Esophagus squamous epithelium (tissue), 5 donors: ENCODE measurements around the gene PDRG1. TPM values are rescaled to one million over a fixed set of nuclear protein-coding genes. Genes with fewer than 3 reads are reported as not detected.
"Not testable (repeated sequence)": the region's sequence is repeated elsewhere in the genome, so short reads cannot be mapped to it uniquely, and the experiment has no call there.

Experiments
- DNase-seq: peaks from one replicate; lab custom pipeline; 2025; lab: John Stamatoyannopoulos, UW
- H3K27ac ChIP-seq, 4 donors: fragments of 200-600 bp; sonication (generic); one replicate each; pipeline ENCODE4 v1.5.1; 2016 to 2019; ENCODE audit warnings: mild to moderate bottlenecking in 1 of 4
- H3K27me3 ChIP-seq, 4 donors: fragments of 200-600 bp; sonication (generic); 1 replicate in 3 of 4; 2 replicates in 1 of 4; pipeline versions ENCODE4 v1.5.1 to v1.6.0; 2017 to 2021; ENCODE audit warnings: antibody characterized with exemption in 1 of 4
- H3K36me3 ChIP-seq, 3 donors: fragments of 200-600 bp; sonication (generic); one replicate each; pipeline ENCODE4 v1.5.1; 2016 to 2019
- H3K4me1 ChIP-seq, 3 donors: fragments of 200-600 bp; sonication (generic); one replicate each; pipeline ENCODE4 v1.5.1; 2017 to 2019
- H3K4me3 ChIP-seq, 4 donors: fragments of 200-600 bp; sonication (generic); 1 replicate in 3 of 4; 2 replicates in 1 of 4; pipeline ENCODE4 v1.5.1; 2016 to 2019; ENCODE audit warnings: mild to moderate bottlenecking in 2 of 4, moderate library complexity in 1 of 4
- H3K9me3 ChIP-seq, 3 donors: fragments of 200-600 bp; sonication (generic); one replicate each; pipeline ENCODE4 v1.5.1; 2016 to 2019
- POLR2A ChIP-seq, 4 donors: fragments of 450-650 bp; IDR thresholded peaks; one replicate each; pipeline ENCODE4 v1.6.1; 2017; ENCODE audit warnings: antibody characterized with exemption in 4 of 4, mild to moderate bottlenecking in 4 of 4, moderate library complexity in 3 of 4
- WGBS, 2 donors: methylation state at CpG; one replicate each; pipeline ENCODE4 v1.1.5; 2018; 5-methylcytosine and 5-hydroxymethylcytosine counted together
- intact Hi-C: fragments of 100-400 bp; cut with DNase I; formaldehyde crosslinking; loops from one replicate; pipeline ENCODE4 v1.15.0; 2022
- total RNA-seq, 4 donors: library from RNA; depleted of rRNA; stranded (reverse); fragments of >200 nt; gene quantifications; one replicate each; pipeline ENCODE4 v1.1.0, GENCODE V29; 2016
- TF ChIP-seq, protein P1 (sequence below), 6 experiments: fragments of 450-650 bp in 4 of 6; fragments of 200-600 bp in 2 of 6; sonication (generic) in 2 of 6; IDR thresholded peaks; one replicate each; pipeline ENCODE4 v1.5.1; 2016 to 2019; ENCODE audit warnings: antibody characterized with exemption in 6 of 6, mild to moderate bottlenecking in 4 of 6, moderate library complexity in 4 of 6
- donor health status: DM: yes; HTN: yes; CAD: no.

Gene PDRG1
- total RNA-seq, 4 donors from 2014 or later = 6.6 to 14.8 (median 11.1) TPM

DNA sequence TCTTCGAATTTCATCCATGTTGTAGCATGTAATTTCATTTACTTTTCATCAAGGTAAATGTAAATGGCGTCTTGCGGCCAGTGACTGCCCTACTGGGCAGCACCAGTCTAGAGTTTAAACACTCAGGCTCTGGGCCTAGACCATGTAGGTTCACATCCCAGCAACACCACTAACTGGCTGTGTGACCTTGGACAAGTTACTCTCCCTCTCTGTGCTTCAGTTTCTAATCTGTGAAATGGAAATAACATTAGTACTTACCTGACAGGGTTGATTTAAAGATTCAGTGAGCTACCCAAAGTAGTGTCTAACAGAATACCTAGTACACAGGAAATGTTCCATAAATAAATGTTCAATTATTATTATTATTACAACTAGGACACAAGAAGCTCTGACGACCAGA lies 29.3 kb downstream of the PDRG1 start:
- TF ChIP-seq, protein P1, sequence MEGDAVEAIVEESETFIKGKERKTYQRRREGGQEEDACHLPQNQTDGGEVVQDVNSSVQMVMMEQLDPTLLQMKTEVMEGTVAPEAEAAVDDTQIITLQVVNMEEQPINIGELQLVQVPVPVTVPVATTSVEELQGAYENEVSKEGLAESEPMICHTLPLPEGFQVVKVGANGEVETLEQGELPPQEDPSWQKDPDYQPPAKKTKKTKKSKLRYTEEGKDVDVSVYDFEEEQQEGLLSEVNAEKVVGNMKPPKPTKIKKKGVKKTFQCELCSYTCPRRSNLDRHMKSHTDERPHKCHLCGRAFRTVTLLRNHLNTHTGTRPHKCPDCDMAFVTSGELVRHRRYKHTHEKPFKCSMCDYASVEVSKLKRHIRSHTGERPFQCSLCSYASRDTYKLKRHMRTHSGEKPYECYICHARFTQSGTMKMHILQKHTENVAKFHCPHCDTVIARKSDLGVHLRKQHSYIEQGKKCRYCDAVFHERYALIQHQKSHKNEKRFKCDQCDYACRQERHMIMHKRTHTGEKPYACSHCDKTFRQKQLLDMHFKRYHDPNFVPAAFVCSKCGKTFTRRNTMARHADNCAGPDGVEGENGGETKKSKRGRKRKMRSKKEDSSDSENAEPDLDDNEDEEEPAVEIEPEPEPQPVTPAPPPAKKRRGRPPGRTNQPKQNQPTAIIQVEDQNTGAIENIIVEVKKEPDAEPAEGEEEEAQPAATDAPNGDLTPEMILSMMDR (IDR thresholded peaks at IDR 0.05) = no peak
- no peak for TF ChIP-seq POLR2A (IDR thresholded peaks at IDR 0.05)
- no peaks in the 10 kb centered on the region for H3K36me3 ChIP-seq
- peaks cover 5 to 31% (median 10%) of the 10 kb centered on the region in 3 donors for H3K4me1 ChIP-seq
- no peak overlapping the region for H3K4me3 ChIP-seq
- H3K9me3 ChIP-seq = no peaks in the 10 kb centered on the region
- WGBS, 2 donors = 76 to 77% methylated on average over 4 of the region's 4 CpGs
- DNase-seq = no peak
- peaks cover 0 to 33% (median 0%) of the 10 kb centered on the region in 4 donors for H3K27me3 ChIP-seq
- intact Hi-C loops = no loop called here
- H3K27ac ChIP-seq = no peak overlapping the region

DNA sequence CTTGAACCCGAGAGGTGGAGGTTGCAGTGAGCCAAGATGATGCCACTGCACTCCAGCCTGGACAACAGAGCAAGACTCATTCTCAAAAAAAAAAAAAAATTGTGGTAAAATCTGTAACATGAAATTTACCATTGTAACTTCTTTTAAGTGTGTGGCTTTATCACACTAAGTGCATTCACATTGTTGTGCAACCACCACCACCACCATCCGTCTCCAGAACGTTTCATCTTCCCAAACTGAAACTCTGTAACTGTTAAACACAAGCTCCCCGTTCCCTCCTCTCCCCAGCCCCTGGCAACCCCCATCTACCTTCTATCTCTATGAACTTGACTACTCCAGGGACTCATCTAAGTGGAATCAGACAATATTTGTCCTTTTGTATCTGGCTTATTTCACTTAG lies 29.7 kb downstream of the PDRG1 start:
- Histone ChIP-seq H3K4me3 (no peak overlapping the region), H3K36me3 (no peaks in the 10 kb centered on the region), H3K27ac (no peak overlapping the region), H3K9me3 (no peaks in the 10 kb centered on the region), H3K4me1 (peaks cover 5 to 34% (median 10%) of the 10 kb centered on the region in 3 donors), H3K27me3 (peaks cover 0 to 30% (median 0%) of the 10 kb centered on the region in 4 donors)
- intact Hi-C loops = no loop called here
- TF ChIP-seq POLR2A (IDR thresholded peaks at IDR 0.05) = no peak
- TF ChIP-seq, protein P1 (IDR thresholded peaks at IDR 0.05) = no peak
- 61% methylated on average over 4 of the region's 4 CpGs for WGBS, 2 donors
- DNase-seq = no peak

DNA sequence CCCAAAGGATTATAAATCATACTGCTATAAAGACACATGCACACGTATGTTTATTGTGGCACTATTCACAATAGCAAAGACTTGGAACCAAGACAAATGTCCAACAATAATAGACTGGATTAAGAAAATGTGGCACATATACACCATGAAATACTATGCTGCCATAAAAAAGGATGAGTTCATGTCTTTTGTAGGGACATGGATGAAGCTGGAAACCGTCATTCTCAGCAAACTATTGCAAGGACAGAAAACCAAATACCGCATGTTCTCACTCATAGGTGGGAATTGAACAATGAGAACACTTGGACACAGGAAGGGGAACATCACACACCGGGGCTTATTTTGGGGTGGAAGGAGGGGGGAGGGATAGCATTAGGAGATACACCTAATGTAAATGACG lies 30.4 kb downstream of the PDRG1 start:
- DNase-seq, H3K36me3 ChIP-seq, H3K4me3 ChIP-seq, intact Hi-C loops, H3K9me3 ChIP-seq, H3K27ac ChIP-seq: not testable (repeated sequence)
- 79 to 90% methylated on average over 5 of the region's 5 CpGs for WGBS, 2 donors
- peaks cover 5 to 34% (median 10%) of the 10 kb centered on the region in 3 donors for H3K4me1 ChIP-seq
- peaks cover 0 to 26% (median 0%) of the 10 kb centered on the region in 4 donors for H3K27me3 ChIP-seq

DNA sequence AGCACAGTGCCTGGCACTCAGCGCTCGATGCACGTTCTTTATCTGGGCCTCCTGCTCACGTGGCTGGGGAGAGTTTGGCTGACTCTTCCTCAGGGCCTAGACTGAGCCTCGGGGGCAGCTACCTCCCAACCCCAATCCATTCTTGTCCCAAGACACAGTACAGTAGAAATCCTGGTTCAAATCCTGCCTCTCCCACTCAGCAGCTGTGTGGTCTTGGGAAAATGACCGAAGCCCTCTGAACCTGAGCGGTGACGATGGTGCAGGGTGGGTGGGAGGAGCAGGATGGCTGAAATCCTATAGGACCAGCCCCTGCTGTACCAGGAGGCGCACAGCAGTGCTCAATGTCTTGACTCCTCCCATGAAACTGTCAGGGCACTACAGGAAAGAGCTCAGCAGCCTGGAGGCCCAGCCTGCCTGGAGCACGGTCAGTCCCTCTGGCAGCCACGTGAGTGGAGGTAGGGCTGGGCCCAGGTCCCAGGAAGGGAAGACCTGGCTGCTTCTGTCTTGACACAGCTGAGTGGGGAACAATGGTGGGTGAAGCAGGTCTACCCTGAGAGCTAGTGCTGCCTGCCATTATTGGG lies 31.5 kb downstream of the PDRG1 start:
- WGBS, 2 donors = 69 to 73% methylated on average over 3 to 9 of the region's 11 CpGs
- TF ChIP-seq, protein P1 (IDR thresholded peaks at IDR 0.05) = no peak
- TF ChIP-seq POLR2A (IDR thresholded peaks at IDR 0.05) = no peak
- Histone ChIP-seq H3K27ac (no peak overlapping the region), H3K36me3 (no peaks in the 10 kb centered on the region), H3K4me1 (peaks cover 5 to 42% (median 10%) of the 10 kb centered on the region in 3 donors), H3K9me3 (no peaks in the 10 kb centered on the region), H3K4me3 (no peak overlapping the region), H3K27me3 (peaks cover 0 to 16% (median 0%) of the 10 kb centered on the region in 4 donors)
- intact Hi-C loops = no loop called here
- no peak for DNase-seq

DNA sequence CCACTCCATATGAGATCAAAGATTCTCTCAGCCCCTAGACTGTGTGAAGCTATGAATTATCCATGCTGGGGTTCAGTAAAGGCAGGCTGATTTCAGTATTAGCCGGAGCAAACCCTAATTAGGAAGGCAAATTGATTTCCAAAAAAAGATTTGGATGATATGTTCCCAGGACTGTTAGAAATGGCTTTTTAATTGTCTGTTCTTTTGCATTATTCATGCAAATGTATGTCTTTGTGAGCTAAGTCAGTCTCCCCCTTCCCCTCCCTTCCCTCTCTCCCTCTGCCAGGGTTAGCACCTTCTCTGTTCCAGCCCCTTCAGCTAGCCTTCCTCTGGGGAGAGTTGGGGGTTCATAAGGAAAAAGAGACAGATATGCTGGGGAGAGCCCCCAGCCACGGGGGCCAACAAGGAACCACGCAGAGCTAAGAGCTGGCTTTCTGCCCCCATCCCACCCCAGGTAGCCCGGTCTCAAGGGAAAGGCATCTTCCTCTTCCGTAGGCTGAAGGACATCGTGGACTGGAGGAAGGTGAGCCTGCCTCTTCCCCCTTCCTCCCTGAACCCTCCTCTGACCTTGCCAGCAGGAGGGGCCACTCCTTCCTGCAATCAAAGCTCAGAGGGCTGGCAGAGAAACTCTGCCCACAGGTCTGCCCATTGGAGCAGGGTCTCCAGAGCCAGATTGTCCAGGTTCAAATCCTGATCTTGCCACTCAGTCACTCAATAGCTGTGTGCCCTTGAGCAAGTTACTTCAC lies 32.3 kb downstream of the PDRG1 start:
- 76 to 92% methylated on average over 1 to 6 of the region's 6 CpGs for WGBS, 2 donors
- H3K9me3 ChIP-seq = no peaks in the 10 kb centered on the region
- no peaks in the 10 kb centered on the region for H3K36me3 ChIP-seq
- intact Hi-C loops = no loop called here
- no peak overlapping the region for H3K4me3 ChIP-seq
- H3K27ac ChIP-seq = no peak overlapping the region
- DNase-seq = no peak
- peaks cover 0 to 8% (median 0%) of the 10 kb centered on the region in 4 donors for H3K27me3 ChIP-seq
- H3K4me1 ChIP-seq = peaks cover 5 to 49% (median 10%) of the 10 kb centered on the region in 3 donors
- no peak for TF ChIP-seq POLR2A (IDR thresholded peaks at IDR 0.05)
- TF ChIP-seq, protein P1 (IDR thresholded peaks at IDR 0.05) = no peak
